Activated T-helper 9 cell treated with anti-CD3 and anti-CD28 coated beads, Interleukin-2, amount 50 U/mL, for 16 hours (primary cell): Measurements from ENCODE around the gene TBC1D22A.

Experiments used
- DNase-seq: peaks from one replicate; pipeline ENCODE4 v3.0.0-alpha.2; 2020; ENCODE audit warnings: low read depth

The TBC1D22A gene

GRCh38 chr22:47221840-47222615, 459.6 kb downstream of the TBC1D22A start:
- no peak for DNase-seq
